Measurements from ENCODE around the gene DOLPP1. TPM values are rescaled to one million over a fixed set of nuclear protein-coding genes. Genes with fewer than 3 reads are reported as not detected.
"Not testable (repeated sequence)": the region's sequence is repeated elsewhere in the genome, so short reads cannot be mapped to it uniquely, and the experiment has no call there.

DOLPP1 gene
- total and polyA plus RNA-seq, 8 donors: 13.4 to 19.6 (median 15.2) TPM

- Histone ChIP-seq H3K9me3 (no peaks in the 10 kb centered on the region), H3K27me3 (no peaks in the 10 kb centered on the region), H3K4me1 (peaks cover 0 to 10% of the 10 kb centered on the region in 2 donors), H3K27ac (no peak overlapping the region), H3K36me3 (peaks cover 0 to 80% of the 10 kb centered on the region in 2 donors), H3K4me3 (no peak overlapping the region)
- TF ChIP-seq CTCF (IDR thresholded peaks at IDR 0.05): no peak
- ATAC-seq (no peak), DNase-seq (peak in 1 of 4 donors; percentile 10)
- intact Hi-C loops (cut with DNase I): no loop called here
These were observed 43.7 kb downstream of the DOLPP1 start for GRCh38 chr9:129124506-129125069.

DNA sequence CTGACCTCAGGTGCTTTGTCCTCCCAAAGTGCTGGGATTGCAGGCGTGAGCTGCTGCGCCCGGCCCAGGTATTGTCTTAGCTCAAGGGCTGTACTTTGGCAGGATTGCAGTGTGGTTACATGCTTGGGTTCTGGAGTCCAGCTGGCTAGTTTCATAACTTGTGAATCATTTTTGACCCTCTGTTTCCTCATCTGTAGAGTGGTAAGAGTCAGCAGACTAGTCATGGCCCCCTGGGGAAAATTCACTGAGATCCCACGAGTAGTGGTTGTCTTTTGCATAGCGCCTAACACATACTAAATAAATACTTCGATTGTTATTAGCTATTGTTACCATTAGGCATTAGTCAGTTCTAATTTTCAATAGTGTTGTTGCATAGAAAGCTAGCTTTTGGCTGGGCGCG, 44.6 kb downstream of the DOLPP1 start:
- peaks cover 0 to 10% of the 10 kb centered on the region in 2 donors for H3K4me1 ChIP-seq
- DNase-seq (peak in 1 of 4 donors; percentile 36), ATAC-seq (peak; percentile 22)
- H3K36me3 ChIP-seq: peaks cover 0 to 85% of the 10 kb centered on the region in 2 donors
- H3K4me3 ChIP-seq: no peak overlapping the region
- no peak for TF ChIP-seq CTCF (IDR thresholded peaks at IDR 0.05)
- no peaks in the 10 kb centered on the region for H3K27me3 ChIP-seq
- no peaks in the 10 kb centered on the region for H3K9me3 ChIP-seq
- H3K27ac ChIP-seq: no peak overlapping the region
- intact Hi-C loops (cut with DNase I): no loop called here

GRCh38 chr9:129126749-129127618, 46.1 kb downstream of the DOLPP1 start:
- Histone ChIP-seq H3K9me3 (no peaks in the 10 kb centered on the region), H3K27ac (peak overlapping the region in 1 of 2 donors; percentile 2), H3K4me3 (no peak overlapping the region), H3K36me3 (peaks cover 0 to 82% of the 10 kb centered on the region in 2 donors), H3K4me1 (peaks cover 0 to 17% of the 10 kb centered on the region in 2 donors), H3K27me3 (no peaks in the 10 kb centered on the region)
- intact Hi-C loops (cut with DNase I): no loop called here
- ATAC-seq: no peak
- no peak for TF ChIP-seq CTCF (IDR thresholded peaks at IDR 0.05)
- peak in 1 of 4 donors; percentile 31 for DNase-seq

GRCh38 chr9:129128689-129129088, 47.8 kb downstream of the DOLPP1 start:
- Histone ChIP-seq H3K4me1 (peaks cover 0 to 18% of the 10 kb centered on the region in 2 donors), H3K36me3 (peaks cover 0 to 82% of the 10 kb centered on the region in 2 donors), H3K9me3 (no peaks in the 10 kb centered on the region), H3K4me3 (no peak overlapping the region), H3K27ac (no peak overlapping the region), H3K27me3 (no peaks in the 10 kb centered on the region)
- DNase-seq (no peak), ATAC-seq (no peak)
- TF ChIP-seq CTCF (IDR thresholded peaks at IDR 0.05): no peak
- intact Hi-C loops (cut with DNase I): no loop called here

DNA sequence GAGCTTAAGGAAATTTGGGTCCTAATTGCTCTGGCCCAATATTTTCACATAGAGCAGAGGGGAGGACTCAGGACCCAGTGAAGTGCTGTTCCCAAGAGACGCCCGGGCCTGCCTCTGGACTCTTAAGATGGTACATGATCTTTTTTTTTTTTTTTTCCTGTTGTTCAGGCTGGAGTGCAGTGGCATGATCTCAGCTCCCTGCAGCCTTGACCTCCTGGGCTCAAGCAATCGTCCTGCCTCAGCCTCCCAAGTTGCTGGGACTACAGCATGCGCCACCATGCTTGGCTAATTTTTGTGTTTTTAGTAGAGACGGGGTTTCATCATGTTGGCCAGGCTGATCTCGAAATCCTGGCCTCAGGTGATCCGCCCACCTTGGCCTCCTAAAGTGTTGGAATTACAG, 49.4 kb downstream of the DOLPP1 start:
- H3K27me3 ChIP-seq; H3K27ac ChIP-seq; H3K9me3 ChIP-seq; intact Hi-C loops (cut with DNase I); ATAC-seq; H3K4me3 ChIP-seq: not testable (repeated sequence)
- Histone ChIP-seq H3K4me1 (peaks cover 0 to 16% of the 10 kb centered on the region in 2 donors), H3K36me3 (peaks cover 0 to 80% of the 10 kb centered on the region in 2 donors)
- DNase-seq: peak in 1 of 4 donors; percentile 38
